GM23338 (cell line): ENCODE measurements around the gene TM9SF4.

ENCODE experiments used
- CREB1 ChIP-seq: fragments of 250-450 bp; sonication (Bioruptor Pico); IDR thresholded peaks from 2 replicates; pipeline ENCODE4 v1.5.0; 2020; ENCODE audit warnings: low read depth, mild to moderate bottlenecking, moderate library complexity
- CTCF ChIP-seq, 2 experiments: fragments of 200-600 bp in 1 of 2; sonication (generic) in 1 of 2; conservative IDR thresholded peaks; 2 replicates each; pipeline versions ENCODE4 v1.5.1 to v1.6.1; 2016 to 2017; ENCODE audit warnings: antibody characterized with exemption in 2 of 2, low read depth in 2 of 2, mild to moderate bottlenecking in 2 of 2, moderate library complexity in 1 of 2
- ETS1 ChIP-seq: IDR thresholded peaks from 2 replicates; pipeline ENCODE4 v1.6.1; 2016; ENCODE audit warnings: antibody characterized with exemption
- EZH2 ChIP-seq: fragments of 200-600 bp; sonication (generic); IDR thresholded peaks from one replicate; pipeline ENCODE4 v1.8.0; 2017; ENCODE audit warnings: antibody characterized with exemption, mild to moderate bottlenecking, low read depth; ENCODE audit not compliant: unreplicated experiment
- EZH2phosphoT487 ChIP-seq: fragments of 200-600 bp; sonication (generic); IDR thresholded peaks from one replicate; pipeline ENCODE4 v1.8.1; 2018; ENCODE audit warnings: antibody characterized with exemption; ENCODE audit not compliant: unreplicated experiment
- JUNB ChIP-seq: IDR thresholded peaks from one replicate; pipeline ENCODE4 v1.6.1; 2016; ENCODE audit warnings: antibody characterized with exemption; ENCODE audit not compliant: unreplicated experiment
- POLR2AphosphoS5 ChIP-seq: IDR thresholded peaks from 2 replicates; pipeline ENCODE4 v1.6.1; 2016; ENCODE audit warnings: antibody characterized with exemption, low read depth
- STAT1 ChIP-seq: IDR thresholded peaks from one replicate; pipeline ENCODE4 v1.6.1; 2016; ENCODE audit warnings: antibody characterized with exemption; ENCODE audit not compliant: unreplicated experiment
- ZNF114 ChIP-seq: fragments of 250-450 bp; sonication (Bioruptor Pico); IDR thresholded peaks from 2 replicates; pipeline ENCODE4 v1.5.0; 2020; ENCODE audit warnings: mild to moderate bottlenecking, moderate library complexity
- ZNF331 ChIP-seq: fragments of 250-450 bp; sonication (Bioruptor Pico); IDR thresholded peaks from 2 replicates; pipeline ENCODE4 v1.5.0; 2020; ENCODE audit warnings: low read depth, mild to moderate bottlenecking, moderate library complexity
- TF ChIP-seq, protein P1 (sequence below): IDR thresholded peaks from one replicate; pipeline ENCODE4 v1.6.1; 2018; ENCODE audit warnings: antibody characterized with exemption; ENCODE audit not compliant: unreplicated experiment

DNA sequence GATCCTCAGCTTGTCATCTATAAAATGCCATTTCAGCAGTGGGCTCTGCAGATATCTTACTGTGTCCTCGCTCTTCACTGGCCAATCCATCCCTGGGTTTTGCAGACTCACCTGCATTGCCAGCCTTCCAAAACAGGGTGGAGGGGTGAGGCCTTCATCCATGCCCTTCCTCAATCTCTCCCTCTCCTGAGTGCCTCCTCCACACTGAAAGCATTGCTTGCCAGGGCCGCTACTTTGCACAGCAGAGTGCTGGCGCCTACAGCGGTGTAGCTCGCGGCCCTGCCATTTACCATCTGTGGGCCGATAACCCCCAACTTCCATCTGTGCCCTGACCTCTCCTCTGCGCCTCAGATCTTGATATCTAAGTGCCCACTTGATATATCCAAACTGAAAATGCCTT, 29.4 kb downstream of the TM9SF4 start:
- TF ChIP-seq, protein P1, sequence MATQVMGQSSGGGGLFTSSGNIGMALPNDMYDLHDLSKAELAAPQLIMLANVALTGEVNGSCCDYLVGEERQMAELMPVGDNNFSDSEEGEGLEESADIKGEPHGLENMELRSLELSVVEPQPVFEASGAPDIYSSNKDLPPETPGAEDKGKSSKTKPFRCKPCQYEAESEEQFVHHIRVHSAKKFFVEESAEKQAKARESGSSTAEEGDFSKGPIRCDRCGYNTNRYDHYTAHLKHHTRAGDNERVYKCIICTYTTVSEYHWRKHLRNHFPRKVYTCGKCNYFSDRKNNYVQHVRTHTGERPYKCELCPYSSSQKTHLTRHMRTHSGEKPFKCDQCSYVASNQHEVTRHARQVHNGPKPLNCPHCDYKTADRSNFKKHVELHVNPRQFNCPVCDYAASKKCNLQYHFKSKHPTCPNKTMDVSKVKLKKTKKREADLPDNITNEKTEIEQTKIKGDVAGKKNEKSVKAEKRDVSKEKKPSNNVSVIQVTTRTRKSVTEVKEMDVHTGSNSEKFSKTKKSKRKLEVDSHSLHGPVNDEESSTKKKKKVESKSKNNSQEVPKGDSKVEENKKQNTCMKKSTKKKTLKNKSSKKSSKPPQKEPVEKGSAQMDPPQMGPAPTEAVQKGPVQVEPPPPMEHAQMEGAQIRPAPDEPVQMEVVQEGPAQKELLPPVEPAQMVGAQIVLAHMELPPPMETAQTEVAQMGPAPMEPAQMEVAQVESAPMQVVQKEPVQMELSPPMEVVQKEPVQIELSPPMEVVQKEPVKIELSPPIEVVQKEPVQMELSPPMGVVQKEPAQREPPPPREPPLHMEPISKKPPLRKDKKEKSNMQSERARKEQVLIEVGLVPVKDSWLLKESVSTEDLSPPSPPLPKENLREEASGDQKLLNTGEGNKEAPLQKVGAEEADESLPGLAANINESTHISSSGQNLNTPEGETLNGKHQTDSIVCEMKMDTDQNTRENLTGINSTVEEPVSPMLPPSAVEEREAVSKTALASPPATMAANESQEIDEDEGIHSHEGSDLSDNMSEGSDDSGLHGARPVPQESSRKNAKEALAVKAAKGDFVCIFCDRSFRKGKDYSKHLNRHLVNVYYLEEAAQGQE = no peak
- TF ChIP-seq CTCF (conservative IDR thresholded peaks at IDR 0.05; ENCODE audit: low read depth in 2 of 2) (no peak), JUNB (no peak), POLR2AphosphoS5 (no peak), EZH2phosphoT487 (no peak), EZH2 (no peak), ZNF331 (no peak), ZNF114 (CRISPR knock-in tag) (no peak), CREB1 (CRISPR knock-in tag) (no peak), STAT1 (no peak), ETS1 (no peak)
